ENCODE results near the gene MGST2. TPM values are rescaled to one million over a fixed set of nuclear protein-coding genes. Genes with fewer than 3 reads are reported as not detected.
"Not testable (repeated sequence)": the region's sequence is repeated elsewhere in the genome, so short reads cannot be mapped to it uniquely, and the experiment has no call there.

Gene MGST2
- total RNA-seq, 1 donor from 2014 or later, result 34.2 TPM

GRCh38 chr4:139698167-139698925 lies 32.7 kb downstream of the MGST2 start:
- intact Hi-C loops (cut with micrococcal nuclease), result not testable (repeated sequence)

GRCh38 chr4:139700568-139700967 lies 34.9 kb downstream of the MGST2 start:
- intact Hi-C loops (cut with micrococcal nuclease), result no loop called here

DNA sequence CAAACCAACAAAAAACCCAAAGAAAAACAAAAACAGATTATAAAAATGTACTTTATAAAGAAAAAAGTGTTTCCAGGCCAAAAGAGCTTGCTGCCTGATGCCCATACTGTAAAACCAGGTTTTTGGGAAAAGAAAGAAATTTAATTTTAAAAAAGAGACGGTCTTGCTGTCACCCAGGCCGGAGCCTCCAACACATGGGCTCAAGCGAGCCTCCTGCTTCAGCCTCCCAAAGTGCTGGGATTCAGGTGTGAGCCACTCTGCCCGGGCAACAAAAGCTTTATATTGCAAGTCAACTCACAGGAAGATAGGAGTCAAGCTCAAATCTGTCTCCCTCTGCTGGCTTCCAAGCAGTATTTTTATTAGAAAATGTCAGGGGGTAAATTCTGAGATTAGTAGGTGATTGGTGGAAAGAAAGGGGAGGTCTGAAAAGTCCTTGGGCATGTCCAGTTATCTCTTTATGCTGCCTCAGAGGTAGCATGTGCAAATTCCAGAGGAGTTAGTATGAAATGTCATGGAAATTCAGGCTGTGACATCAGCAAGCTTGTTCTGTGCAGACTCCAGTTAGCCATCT lies 39.4 kb downstream of the MGST2 start:
- intact Hi-C loops (cut with micrococcal nuclease), result no loop called here

GRCh38 chr4:139709660-139710059 lies 44.0 kb downstream of the MGST2 start:
- intact Hi-C loops (cut with micrococcal nuclease), result no loop called here

DNA sequence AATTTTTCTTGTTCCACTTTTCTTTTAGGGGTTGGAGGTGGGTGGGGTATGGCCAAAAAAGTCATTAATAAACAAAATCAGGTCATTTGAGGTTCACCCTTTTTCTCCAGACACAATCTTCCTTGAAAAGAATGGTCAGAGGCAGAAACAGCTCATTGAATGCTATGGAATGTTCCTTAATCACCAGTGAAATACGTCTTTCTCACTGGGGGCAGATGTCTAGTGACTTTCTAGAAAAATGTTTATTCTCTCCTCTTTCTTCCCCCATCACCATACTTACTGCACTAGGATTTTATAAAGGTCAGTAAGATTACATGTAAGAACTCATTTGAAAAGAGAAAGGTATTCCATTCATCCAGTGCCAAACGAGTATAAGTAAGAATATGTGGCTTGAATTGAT lies 44.5 kb downstream of the MGST2 start:
- intact Hi-C loops (cut with micrococcal nuclease), result no loop called here

GRCh38 chr4:139711461-139711860 lies 45.8 kb downstream of the MGST2 start:
- intact Hi-C loops (cut with micrococcal nuclease), result no loop called here

DNA sequence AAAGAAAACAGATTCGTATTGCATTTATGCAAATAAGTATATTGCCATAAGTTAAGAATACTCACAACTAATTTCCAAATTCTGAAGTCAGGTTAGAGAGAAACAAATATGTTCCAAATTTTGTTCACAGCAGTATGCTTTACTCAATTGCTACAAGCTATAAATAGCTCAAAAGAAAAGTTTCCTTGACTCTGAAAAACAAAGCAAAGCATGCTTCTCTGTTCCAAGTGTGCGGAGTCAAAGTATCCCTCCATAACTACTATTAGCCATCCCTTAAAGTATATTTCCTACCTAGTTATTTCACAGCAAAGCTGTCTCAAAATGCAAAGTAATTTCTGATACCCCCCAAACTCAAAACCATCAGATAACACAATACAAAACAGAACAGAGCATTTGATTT lies 47.3 kb downstream of the MGST2 start:
- intact Hi-C loops (cut with micrococcal nuclease), result no loop called here

DNA sequence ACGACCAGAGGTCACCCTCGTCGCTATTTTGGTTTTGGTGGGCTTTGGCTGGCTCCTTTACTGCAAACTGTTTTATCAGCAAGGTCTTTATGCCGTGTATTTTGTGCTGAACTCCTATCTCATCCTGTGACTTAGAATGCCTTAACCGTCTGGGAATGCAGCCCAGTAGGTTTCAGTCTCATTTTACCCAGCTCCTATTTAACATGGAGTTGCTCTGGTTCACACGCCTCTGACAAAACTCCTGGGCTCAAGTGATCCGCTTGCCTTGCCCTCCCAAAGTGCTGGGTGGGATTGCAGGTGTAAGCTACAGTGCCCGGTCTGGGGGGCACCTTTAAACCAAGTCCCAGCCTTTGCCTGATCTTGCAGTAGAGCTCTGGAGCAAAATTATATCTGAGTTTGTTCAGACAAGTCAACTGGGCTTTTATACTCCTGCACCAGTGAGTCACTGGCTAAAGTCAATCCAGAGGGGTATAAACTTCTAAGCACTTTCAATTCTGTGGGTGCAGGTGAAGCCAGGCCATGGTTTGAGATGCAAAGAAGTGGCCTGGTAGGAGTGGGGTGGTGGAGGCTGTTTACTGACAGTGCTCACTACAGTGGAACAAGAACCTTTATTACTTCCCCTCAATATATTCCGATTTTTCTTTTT lies 50.2 kb downstream of the MGST2 start:
- intact Hi-C loops (cut with micrococcal nuclease), result no loop called here

DNA sequence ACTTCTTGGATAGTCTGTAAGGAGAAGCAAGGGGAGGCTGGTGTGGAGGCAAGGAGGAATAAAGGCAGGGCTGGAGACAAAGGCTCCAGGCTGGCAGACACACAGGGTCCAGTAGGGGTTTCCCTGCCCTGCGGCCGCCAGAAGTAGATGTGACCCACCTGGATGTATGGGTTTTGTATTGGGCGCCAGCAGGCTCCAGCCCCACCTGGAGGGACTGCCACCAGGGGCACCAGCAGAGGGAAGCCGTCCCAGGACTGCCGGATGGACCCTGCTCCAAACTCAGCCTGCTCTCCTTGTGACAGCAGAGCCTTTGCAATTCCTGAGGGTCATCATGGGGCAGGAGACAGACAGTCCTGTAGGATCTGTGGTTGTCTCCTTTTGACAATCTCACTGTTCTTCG lies 52.7 kb downstream of the MGST2 start:
- intact Hi-C loops (cut with micrococcal nuclease), result no loop called here

DNA sequence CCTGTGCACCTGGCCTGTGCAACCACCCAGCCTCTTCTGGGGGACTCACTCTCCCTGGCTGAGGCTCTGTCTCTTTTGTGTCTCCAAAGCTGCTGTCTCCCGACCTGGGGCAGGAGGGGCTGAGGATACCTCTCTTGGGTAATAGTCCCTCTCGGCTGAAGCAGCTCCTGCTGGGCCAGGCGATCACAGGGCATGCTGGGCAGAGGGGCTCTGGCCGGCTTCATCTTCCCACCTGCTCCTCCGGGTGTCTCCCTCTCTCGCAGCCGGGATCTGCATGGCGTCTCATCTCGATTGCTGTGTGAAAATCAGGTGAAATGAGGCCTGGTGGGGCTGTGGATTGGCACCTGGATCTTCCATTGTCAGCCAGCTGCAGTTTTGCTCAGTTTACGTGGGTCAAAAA lies 53.2 kb downstream of the MGST2 start:
- intact Hi-C loops (cut with micrococcal nuclease), result no loop called here

DNA sequence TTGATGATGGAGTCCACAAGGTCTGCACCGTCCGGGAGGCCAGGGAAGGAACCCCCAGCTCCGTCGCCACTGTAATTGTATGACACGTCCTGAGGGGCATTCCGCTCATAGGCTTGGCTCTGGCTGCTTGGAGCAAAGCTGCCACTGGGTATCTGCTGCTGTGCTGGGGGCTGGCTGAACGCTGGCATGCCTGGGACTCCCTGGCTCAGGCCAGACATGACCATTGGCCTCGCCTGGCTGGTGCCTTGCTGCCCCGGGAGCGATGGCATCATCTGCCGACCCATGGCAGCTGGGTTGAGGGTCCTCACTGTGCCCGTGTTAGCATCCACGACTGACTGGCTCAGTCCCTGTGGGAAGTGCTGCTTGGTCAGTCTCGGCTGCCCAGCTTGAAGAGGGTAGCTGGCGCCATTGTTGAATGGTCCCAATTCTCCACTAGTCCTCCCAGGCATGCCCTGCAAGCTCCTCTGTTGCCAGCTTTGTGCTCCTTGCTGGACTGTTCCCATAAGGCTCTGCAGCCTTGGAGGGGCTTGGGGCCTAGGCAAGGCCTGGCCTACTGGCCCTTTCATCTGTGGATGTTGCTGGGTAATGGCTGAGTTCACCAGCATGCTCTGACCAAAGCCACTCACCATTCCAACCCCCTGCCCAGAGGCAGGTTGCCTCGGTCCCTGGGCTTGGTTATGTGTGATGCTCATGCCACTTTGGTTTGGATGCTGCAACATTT lies 53.9 kb downstream of the MGST2 start:
- intact Hi-C loops (cut with micrococcal nuclease), result no loop called here

DNA sequence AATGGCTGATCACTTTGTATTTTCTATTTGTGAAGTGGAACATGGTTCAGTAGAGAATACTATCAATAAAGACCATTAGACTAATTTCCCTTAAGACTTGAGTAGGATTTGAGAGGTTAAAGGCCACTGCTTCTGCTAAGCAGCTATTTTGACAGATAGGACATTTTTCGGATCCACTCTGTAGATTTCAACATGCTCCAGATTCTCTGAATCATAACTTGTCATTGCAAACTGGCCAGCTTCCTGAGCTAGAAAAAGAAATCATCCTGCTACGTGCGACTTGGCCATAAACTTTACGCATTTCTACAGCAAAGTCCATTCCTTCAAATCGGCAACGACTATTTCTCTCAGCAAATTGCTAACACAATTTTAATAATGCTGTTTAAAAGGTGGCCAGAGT lies 55.2 kb downstream of the MGST2 start:
- intact Hi-C loops (cut with micrococcal nuclease), result no loop called here

DNA sequence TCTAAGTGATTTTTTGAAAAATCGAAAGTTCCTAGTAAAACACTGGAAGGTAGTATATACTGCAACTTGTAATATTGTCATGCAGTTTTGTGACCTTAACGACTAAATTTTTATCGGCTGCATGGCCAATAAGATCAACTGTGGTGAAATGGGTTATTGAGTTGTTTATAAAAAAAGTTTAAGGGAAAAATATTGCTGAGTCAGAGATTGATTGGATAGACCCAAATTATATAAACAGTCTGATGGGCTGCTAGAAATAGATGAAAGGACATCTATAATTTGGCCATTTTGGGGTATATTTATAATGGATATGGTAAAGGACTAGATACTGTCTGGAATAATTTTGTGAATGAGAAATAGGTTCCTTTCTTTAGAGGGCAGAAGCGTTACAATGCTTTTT lies 56.2 kb downstream of the MGST2 start:
- intact Hi-C loops (cut with micrococcal nuclease), result no loop called here

DNA sequence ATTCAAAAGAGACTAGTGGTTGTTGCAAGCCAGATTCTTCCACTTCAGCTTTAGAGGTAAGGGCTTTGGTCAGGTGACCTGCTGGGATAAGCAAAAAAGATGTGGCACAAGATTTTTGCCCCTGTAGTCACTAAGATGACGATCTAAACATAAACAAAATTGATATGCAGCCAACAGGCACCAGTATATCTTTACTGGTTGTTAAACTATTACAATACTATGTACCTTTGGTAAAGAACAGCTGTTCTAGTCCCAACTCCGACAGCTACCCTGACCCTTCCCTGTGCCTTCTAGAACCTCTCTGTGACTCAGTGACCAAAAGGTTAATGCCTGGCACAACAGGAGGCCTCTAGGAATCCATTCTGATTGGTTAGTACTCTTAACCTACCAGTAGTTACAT lies 59.6 kb downstream of the MGST2 start:
- intact Hi-C loops (cut with micrococcal nuclease), result no loop called here

DNA sequence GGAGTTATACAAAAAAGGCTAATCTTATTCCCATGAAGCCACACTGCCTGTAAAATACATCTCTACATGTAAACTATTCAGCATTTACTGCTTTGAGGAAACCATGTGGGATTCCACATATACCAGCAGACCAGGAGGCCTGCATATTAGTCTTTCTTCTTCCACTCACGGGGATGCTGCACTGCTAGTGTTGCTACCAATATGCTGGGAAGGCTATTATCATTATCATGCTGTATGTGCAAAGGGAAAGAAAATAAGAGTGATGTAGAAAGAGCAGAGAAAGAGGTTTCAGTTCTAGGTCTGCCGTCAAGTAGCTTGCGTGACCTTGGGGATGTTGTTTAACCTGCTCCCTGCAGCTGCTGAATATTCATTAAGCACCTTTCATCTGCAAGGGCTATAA lies 61.0 kb downstream of the MGST2 start:
- intact Hi-C loops (cut with micrococcal nuclease), result no loop called here

- intact Hi-C loops (cut with micrococcal nuclease), result no loop called here
Measured at GRCh38 chr4:139728146-139728545, 62.5 kb downstream of the MGST2 start.

- intact Hi-C loops (cut with micrococcal nuclease), result no loop called here
Measured at GRCh38 chr4:139728840-139729239, 63.2 kb downstream of the MGST2 start.

DNA sequence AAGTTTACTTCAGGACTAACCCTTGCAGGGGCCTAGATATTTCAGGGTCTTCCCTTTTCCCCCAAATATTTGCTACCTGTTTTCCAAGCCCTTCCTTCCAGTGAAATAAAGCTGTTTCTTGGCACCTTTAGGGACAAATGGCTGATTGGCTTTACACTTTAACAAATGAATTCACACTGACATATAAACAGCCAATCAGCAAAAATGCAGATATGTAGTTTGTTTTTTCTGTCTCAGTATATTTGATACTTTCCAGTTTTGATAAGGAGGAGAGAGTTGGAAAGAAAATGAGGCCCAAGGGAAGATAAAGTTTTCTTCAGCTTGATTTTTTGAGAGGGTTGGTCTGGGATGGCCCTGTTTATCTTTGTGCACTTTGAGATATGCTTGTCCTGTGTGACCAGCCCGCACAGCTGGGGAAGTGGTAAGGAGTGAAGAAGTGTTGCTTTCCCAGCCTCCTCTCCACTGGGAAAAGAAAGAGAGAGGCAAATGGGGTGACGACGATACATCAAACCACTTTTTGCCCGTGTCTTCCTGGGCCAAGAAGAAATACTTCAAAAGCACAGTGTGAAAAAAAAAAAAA lies 67.5 kb downstream of the MGST2 start:
- intact Hi-C loops (cut with micrococcal nuclease), result no loop called here

DNA sequence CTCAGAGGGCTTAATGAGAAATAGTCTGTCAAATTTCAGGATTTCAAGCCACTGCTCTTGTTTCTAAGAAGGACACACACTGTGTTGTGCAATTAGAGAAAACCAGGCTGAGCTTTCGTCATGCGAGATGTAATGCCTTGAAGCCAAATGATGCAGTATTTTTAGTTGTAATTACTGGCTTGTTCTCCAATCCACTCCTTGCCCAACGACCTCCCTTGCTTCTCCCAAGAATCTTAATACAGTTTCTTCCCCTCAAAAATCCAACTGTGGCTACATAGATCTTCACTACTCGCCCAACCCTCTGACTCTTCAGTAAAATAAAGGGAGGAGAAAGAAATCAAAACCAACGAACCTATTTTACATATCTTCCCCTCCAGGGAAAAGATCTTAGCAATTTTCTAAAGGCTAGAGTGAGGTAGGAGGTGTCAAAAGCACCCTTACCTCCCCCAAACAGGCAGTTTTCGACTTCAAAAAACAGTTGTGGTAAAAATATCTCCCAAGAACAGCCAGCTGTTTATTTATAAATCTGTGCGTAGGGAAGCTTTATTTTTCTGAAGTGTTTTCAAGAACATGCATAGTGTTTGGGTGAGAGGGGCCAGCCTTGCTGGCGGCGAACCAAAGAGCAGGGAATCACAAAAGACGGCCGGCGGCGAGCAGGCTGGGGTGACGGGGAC lies 68.7 kb downstream of the MGST2 start:
- intact Hi-C loops (cut with micrococcal nuclease), result loop anchor here (2.0 kb wide), 2 partner anchors 314 to 518 kb away; no protein-coding TSS in a partner anchor

DNA sequence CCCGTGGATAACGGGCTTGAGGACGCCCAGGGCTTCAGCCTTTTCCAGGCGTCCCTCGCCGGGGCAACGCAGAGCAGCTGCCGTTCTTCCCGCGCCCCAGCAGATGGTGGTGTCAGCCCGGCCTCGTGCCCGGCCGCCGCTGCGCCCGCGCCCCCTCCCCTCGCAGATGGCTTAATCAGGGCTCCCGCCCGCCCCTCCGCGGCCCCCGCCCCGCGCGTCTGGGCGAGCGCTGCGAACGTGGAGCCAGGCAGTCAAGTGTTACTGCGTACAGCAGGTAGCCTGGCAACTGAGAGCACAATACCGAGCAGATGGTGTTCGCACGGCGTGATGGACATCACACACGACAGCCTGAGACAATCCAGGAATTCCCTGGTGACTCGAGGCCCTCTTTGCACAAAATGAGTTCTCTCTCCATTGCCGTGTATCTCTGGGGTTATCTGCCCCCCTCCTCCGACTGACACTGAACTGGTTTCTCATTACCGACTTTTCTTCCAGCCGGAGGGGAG lies 69.3 kb downstream of the MGST2 start:
- intact Hi-C loops (cut with micrococcal nuclease), result loop anchor here (2.0 kb wide), 2 partner anchors 314 to 518 kb away; no protein-coding TSS in a partner anchor

All from T-helper 2 cell treated with Interferon-gamma antibody and Interleukin-4, amounts not matched to agents 100 ng/mL and 5 ng/mL, for 36 hours (primary cell).